ENCODE measurements around the gene GET4.

Gene GET4

DNA sequence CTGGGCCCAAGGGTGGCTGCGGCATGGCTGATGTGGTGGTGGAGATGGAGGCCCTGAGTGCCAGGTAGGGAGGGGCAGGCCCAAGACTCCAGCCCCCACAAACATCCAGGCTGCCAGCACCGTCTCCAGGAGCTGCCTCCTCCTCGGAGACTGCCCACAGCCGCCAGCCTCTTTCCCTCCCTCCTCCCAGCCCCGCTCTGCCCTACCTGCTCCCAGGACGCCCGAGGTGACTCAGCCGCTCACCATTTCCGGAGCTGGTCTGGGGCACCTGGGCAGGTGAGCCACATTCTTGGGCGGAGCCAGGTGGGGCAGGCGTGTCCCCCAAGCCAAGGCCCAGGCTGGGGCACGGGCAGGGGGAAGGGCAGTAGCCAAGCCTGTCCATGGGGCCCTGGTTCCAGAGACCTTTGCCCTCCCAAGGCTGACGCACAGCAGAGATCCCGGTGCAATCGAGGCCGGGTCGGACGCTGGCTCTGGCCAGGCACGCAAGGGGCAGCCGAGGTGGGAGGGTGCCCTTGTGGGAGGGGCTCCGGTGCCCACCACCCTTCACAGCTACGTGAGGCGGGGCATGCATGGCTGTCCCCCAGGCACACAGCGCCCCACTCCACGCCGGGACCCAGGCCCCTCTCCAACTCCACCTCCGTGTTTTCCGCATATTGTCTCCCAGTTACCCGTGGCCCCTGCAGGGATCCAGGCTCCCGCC, 69.4 kb downstream of the GET4 start:
- no peak for ATAC-seq (replicated peaks; ENCODE audit: extremely low read depth, poor library complexity, severe bottlenecking)
- H3K36me3 Mint-ChIP-seq (ENCODE audit: insufficient read depth): peaks cover 2% of the 10 kb centered on the region
- H3K4me1 Mint-ChIP-seq: peaks cover 28% of the 10 kb centered on the region
- H3K27me3 Mint-ChIP-seq: no peaks in the 10 kb centered on the region
- H3K27ac Mint-ChIP-seq (ENCODE audit: low read depth): no peak overlapping the region
- no peak for DNase-seq (ENCODE audit: low spot score in 2 of 2)
- H3K9me3 Mint-ChIP-seq: no peaks in the 10 kb centered on the region
- no peak overlapping the region for H3K4me3 Mint-ChIP-seq

All from central memory CD8-positive, alpha-beta T cell (primary cell).